Astrocyte (in vitro differentiated cells and primary cell): ENCODE results near the gene SFTA2. TPM values are rescaled to one million over a fixed set of nuclear protein-coding genes. Genes with fewer than 3 reads are reported as not detected.

ENCODE experiments used
- DNase-seq: peaks from one replicate; pipeline ENCODE4 v3.0.0-alpha.2; 2010; ENCODE audit warnings: low read depth
- FAIRE-seq: peaks from 2 replicates; lab custom pipeline; 2011; peaks lifted over from hg19 to GRCh38; lab: Jason Lieb, UNC
- H2AFZ ChIP-seq: 2 replicates; pipeline ENCODE4 v1.6.0; 2012; ENCODE audit warnings: low read depth, low read length, inconsistent platforms
- H3K27ac ChIP-seq: 2 replicates; pipeline ENCODE4 v1.5.1; 2011; ENCODE audit warnings: low read depth, low read length, inconsistent platforms
- H3K27me3 ChIP-seq: 2 replicates; pipeline ENCODE4 v1.6.0; 2011; ENCODE audit warnings: low read length, inconsistent platforms; ENCODE audit not compliant: insufficient read depth
- H3K36me3 ChIP-seq: 2 replicates; pipeline ENCODE4 v1.5.1; 2011; ENCODE audit warnings: low read length, inconsistent platforms; ENCODE audit not compliant: insufficient read depth
- H3K4me1 ChIP-seq: 2 replicates; pipeline ENCODE4 v1.5.1; 2011; ENCODE audit warnings: low read length, inconsistent platforms; ENCODE audit not compliant: insufficient read depth
- H3K4me2 ChIP-seq: 2 replicates; pipeline ENCODE4 v1.6.0; 2012; ENCODE audit warnings: low read length, inconsistent platforms
- H3K4me3 ChIP-seq: 2 replicates; pipeline ENCODE4 v1.5.1; 2011; ENCODE audit warnings: low read depth, mild to moderate bottlenecking, low read length, inconsistent platforms; ENCODE audit not compliant: insufficient read depth
- H3K79me2 ChIP-seq: 2 replicates; pipeline ENCODE4 v1.6.0; 2012; ENCODE audit warnings: mild to moderate bottlenecking, low read length, inconsistent platforms; ENCODE audit not compliant: insufficient read depth
- H3K9ac ChIP-seq: 2 replicates; pipeline ENCODE4 v1.6.0; 2012; ENCODE audit warnings: mild to moderate bottlenecking, low read length, inconsistent platforms
- H3K9me3 ChIP-seq: 2 replicates; pipeline ENCODE4 v1.5.1; 2012; ENCODE audit warnings: low read depth, mild to moderate bottlenecking, low read length, inconsistent platforms; ENCODE audit not compliant: insufficient read depth
- H4K20me1 ChIP-seq: 2 replicates; pipeline ENCODE4 v1.6.0; 2012; ENCODE audit warnings: low read length, inconsistent platforms; ENCODE audit not compliant: insufficient read depth
- H3K27ac Mint-ChIP-seq: one replicate; pipeline ENCODE4 v1.8.0; 2021; ENCODE audit warnings: mild to moderate bottlenecking, mixed read lengths; ENCODE audit not compliant: unreplicated experiment
- H3K27me3 Mint-ChIP-seq: one replicate; pipeline ENCODE4 v1.8.0; 2021; ENCODE audit warnings: low read depth, mixed read lengths; ENCODE audit not compliant: unreplicated experiment
- H3K36me3 Mint-ChIP-seq: one replicate; pipeline ENCODE4 v1.8.0; 2021; ENCODE audit warnings: low read depth, mixed read lengths; ENCODE audit not compliant: unreplicated experiment
- H3K4me1 Mint-ChIP-seq: one replicate; pipeline ENCODE4 v1.8.0; 2021; ENCODE audit warnings: low read depth, mixed read lengths; ENCODE audit not compliant: unreplicated experiment
- H3K4me3 Mint-ChIP-seq: one replicate; pipeline ENCODE4 v1.8.0; 2021; ENCODE audit warnings: mild to moderate bottlenecking, moderate library complexity, mixed read lengths; ENCODE audit not compliant: unreplicated experiment
- H3K9me3 Mint-ChIP-seq: one replicate; pipeline ENCODE4 v1.8.0; 2021; ENCODE audit warnings: mild to moderate bottlenecking, mixed read lengths; ENCODE audit not compliant: unreplicated experiment
- EZH2 ChIP-seq: IDR thresholded peaks from 2 replicates; pipeline ENCODE4 v1.6.1; 2012; ENCODE audit warnings: mild to moderate bottlenecking, low read length, inconsistent platforms; ENCODE audit not compliant: insufficient read depth
- total RNA-seq: library from RNA; stranded (reverse); gene quantifications from 2 replicates; pipeline ENCODE4 v1.2.1, GENCODE V29; 2021
- TF ChIP-seq, protein P1 (sequence below): IDR thresholded peaks from 2 replicates; pipeline ENCODE4 v1.5.1; 2011; ENCODE audit warnings: low read depth, mild to moderate bottlenecking, inconsistent platforms, low read length, moderate library complexity; ENCODE audit not compliant: insufficient read depth

The SFTA2 gene
- total RNA-seq, 1 donor from 2014 or later, result not detected

DNA sequence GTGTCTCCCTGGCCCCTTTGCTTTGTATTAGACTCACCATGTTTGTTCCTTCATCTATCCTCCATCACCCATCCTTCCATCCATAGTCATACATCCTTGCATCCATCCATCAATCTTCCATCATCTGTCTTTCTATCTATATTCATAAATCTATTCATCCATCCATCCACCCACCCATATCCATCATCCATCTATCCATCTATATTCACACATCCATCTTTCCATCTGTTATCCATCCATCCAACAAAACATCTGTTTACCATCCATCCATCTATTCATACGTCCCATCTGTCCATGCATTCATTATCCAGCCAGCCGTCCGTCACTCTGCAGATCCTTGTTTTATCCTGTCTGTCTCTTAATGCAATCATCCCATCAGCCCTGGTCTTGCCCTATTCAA lies 37.0 kb downstream of the SFTA2 start:
- H3K36me3 ChIP-seq, result peaks cover 4% of the 10 kb centered on the region
- peaks cover 23% of the 10 kb centered on the region for H4K20me1 ChIP-seq
- peaks cover 4% of the 10 kb centered on the region for H3K4me1 ChIP-seq
- no peaks in the 10 kb centered on the region for H3K9me3 ChIP-seq
- Mint-ChIP-seq H3K27ac (no peak overlapping the region), H3K27me3 (no peaks in the 10 kb centered on the region), H3K4me3 (no peak overlapping the region), H3K4me1 (peaks cover 7% of the 10 kb centered on the region), H3K9me3 (no peaks in the 10 kb centered on the region), H3K36me3 (peaks cover 44% of the 10 kb centered on the region)
- no peak overlapping the region for H3K4me2 ChIP-seq
- H3K9ac ChIP-seq, result no peak overlapping the region
- TF ChIP-seq EZH2, result no peak
- TF ChIP-seq, protein P1, sequence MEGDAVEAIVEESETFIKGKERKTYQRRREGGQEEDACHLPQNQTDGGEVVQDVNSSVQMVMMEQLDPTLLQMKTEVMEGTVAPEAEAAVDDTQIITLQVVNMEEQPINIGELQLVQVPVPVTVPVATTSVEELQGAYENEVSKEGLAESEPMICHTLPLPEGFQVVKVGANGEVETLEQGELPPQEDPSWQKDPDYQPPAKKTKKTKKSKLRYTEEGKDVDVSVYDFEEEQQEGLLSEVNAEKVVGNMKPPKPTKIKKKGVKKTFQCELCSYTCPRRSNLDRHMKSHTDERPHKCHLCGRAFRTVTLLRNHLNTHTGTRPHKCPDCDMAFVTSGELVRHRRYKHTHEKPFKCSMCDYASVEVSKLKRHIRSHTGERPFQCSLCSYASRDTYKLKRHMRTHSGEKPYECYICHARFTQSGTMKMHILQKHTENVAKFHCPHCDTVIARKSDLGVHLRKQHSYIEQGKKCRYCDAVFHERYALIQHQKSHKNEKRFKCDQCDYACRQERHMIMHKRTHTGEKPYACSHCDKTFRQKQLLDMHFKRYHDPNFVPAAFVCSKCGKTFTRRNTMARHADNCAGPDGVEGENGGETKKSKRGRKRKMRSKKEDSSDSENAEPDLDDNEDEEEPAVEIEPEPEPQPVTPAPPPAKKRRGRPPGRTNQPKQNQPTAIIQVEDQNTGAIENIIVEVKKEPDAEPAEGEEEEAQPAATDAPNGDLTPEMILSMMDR, result no peak
- no peak overlapping the region for H3K27ac ChIP-seq
- H3K27me3 ChIP-seq, result no peaks in the 10 kb centered on the region
- DNase-seq (no peak), FAIRE-seq (no peak)
- H3K4me3 ChIP-seq, result no peak overlapping the region
- peaks cover 6% of the 10 kb centered on the region for H3K79me2 ChIP-seq
- no peak overlapping the region for H2AFZ ChIP-seq

DNA sequence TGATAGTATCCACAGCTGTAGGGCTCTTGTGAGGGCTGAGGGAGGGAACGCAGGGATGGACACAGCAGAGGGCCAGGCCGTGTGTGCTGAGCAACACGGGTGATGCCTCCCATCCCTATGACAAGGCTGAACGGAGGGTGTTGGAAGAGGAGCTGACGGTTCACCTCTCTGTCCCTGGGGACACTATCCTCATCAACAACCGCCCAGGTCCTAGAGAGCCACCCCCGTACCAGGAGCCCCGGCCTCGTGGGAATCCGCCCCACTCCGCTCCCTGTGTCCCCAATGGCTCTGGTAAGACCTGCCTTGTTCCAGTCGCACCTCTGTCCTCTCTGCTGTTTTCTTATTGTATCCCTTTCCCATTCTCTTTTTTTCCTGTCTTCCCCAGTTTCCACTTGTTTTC lies 37.6 kb downstream of the SFTA2 start:
- H3K4me3 Mint-ChIP-seq, result no peak overlapping the region
- TF ChIP-seq, protein P1, result no peak
- TF ChIP-seq EZH2, result no peak
- Histone ChIP-seq H3K9me3 (no peaks in the 10 kb centered on the region), H3K36me3 (peaks cover 4% of the 10 kb centered on the region), H3K27ac (no peak overlapping the region), H3K4me1 (peaks cover 8% of the 10 kb centered on the region), H2AFZ (no peak overlapping the region), H4K20me1 (peaks cover 23% of the 10 kb centered on the region), H3K4me2 (no peak overlapping the region), H3K9ac (no peak overlapping the region), H3K27me3 (no peaks in the 10 kb centered on the region), H3K4me3 (no peak overlapping the region), H3K79me2 (peaks cover 12% of the 10 kb centered on the region)
- H3K36me3 Mint-ChIP-seq, result peaks cover 48% of the 10 kb centered on the region
- no peak for DNase-seq
- H3K27me3 Mint-ChIP-seq, result no peaks in the 10 kb centered on the region
- H3K9me3 Mint-ChIP-seq, result no peaks in the 10 kb centered on the region
- no peak for FAIRE-seq
- peaks cover 13% of the 10 kb centered on the region for H3K4me1 Mint-ChIP-seq
- no peak overlapping the region for H3K27ac Mint-ChIP-seq

DNA sequence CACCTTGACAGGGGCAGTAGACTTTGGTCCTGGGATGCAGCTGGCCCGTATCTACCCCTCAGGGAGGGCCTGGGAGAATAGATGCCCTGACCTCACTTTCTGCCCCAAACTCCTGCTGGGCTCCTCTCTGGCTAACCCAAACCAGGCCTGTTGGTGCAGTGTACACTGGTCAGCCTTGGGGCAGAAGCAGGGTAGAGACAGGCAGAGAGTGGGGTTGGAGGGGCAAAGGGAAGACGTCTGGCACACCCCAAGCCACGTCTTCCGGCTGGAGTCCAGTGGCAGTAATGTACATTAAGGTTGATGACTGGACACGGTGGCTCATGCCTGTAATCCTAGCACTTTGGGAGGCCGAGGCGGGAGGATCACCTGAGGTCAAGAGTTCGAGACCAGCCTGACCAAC lies 38.3 kb downstream of the SFTA2 start:
- Mint-ChIP-seq H3K36me3 (peaks cover 48% of the 10 kb centered on the region), H3K27ac (no peak overlapping the region), H3K9me3 (no peaks in the 10 kb centered on the region), H3K4me1 (peaks cover 16% of the 10 kb centered on the region), H3K4me3 (no peak overlapping the region), H3K27me3 (no peaks in the 10 kb centered on the region)
- Histone ChIP-seq H3K9ac (no peak overlapping the region), H3K27ac (no peak overlapping the region), H3K4me3 (no peak overlapping the region), H3K36me3 (peaks cover 4% of the 10 kb centered on the region), H2AFZ (no peak overlapping the region), H3K27me3 (no peaks in the 10 kb centered on the region), H4K20me1 (peaks cover 29% of the 10 kb centered on the region), H3K79me2 (peaks cover 19% of the 10 kb centered on the region), H3K9me3 (no peaks in the 10 kb centered on the region), H3K4me1 (peaks cover 11% of the 10 kb centered on the region), H3K4me2 (no peak overlapping the region)
- FAIRE-seq, result no peak
- no peak for TF ChIP-seq EZH2
- TF ChIP-seq, protein P1, result no peak
- DNase-seq, result no peak
